HG03045 (cell line): ENCODE measurements around the gene DST.
"Not testable (repeated sequence)": the region's sequence is repeated elsewhere in the genome, so short reads cannot be mapped to it uniquely, and the experiment has no call there.

ENCODE experiments used
- ATAC-seq: cut with Tn5 transposase; IDR thresholded peaks from one replicate; pipeline ENCODE4 v1.9.1; 2021; ENCODE audit warnings: mild to moderate bottlenecking, moderate library complexity; ENCODE audit not compliant: unreplicated experiment

Gene DST

DNA sequence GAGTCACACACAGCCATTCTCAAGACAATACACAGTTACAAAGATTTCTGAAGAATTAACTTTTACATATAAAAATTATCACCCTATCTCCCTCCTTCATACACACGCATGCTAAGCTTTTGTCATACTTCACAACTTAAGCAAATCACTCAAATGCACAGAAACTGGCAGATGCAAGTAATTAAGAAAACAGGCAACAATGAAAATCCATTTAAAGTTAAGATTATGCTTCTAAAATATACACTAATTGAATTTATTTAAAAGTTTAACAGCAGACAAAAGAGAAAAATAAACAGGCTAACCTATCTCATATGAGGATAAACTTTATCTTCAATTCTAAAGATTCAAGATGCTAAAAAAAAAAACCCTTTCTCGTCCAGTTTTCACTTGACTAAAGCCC lies 68.4 kb downstream of the DST start:
- ATAC-seq = no peak

DNA sequence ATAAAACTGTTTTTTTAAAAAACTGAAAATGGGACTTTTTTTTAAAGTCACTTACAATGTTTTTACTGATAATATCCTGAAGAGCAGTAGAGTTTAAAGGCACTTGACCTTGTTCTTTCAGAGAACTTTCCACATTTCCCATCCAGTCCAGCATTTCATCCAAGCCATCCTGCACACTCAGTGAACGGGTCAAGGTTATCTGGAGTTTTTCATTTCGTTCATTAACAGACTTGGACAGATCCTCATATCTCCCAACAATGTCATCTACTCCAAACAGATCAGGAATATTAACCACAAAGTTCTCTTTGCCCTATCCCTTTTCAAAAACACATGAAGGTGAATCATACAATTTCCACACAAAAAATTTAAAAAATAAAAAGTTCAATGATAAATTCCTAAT lies 69.1 kb downstream of the DST start:
- ATAC-seq = no peak

DNA sequence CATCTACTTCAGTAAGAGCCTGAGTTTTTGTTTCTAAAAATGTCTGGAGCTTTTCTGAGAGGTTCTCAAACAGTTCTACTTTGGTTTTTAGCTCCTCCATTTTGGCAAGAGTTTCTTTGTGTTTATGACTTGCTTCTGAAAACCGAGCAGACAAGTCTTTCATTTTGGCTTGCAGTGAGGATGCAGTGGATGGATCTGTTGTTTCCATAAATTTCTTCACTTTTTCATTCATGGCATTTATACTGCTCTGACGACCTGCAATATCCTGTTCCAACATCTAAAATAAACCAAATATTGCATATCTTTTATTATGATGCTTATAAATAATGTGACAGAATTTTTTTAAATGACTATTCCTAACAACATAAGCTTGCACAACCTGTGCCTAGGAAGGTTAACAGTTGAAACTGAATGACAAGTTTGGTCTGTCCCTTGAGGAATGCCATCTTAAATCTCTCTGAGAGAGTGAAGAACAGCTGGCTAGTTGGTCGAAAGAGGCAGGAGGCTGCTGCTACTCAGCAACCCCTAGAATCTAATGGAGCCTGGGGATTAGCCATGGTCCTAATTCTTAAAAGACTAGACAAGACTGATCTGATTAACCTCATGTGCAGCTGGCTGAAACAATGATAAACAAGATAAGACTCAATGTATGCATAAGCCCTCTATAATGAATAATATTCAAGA lies 69.8 kb downstream of the DST start:
- no peak for ATAC-seq

DNA sequence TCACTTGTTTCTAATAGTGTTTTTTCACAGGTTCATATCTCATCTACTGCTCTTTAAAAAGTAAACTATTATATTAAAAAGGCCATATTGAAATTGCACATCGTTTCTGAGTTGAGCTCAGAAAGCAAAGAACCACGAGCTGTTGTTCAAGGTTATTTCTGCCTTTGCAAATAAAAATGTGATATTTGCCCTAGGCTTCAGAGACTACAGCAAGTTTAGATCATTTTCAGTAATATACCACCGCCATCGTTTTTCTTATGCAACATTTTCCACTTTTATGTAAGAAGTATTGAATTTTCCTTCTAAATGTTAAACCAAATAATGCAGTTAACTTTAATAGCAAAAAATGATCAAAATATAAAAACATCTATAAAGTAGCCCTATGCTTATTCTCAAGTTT lies 71.1 kb downstream of the DST start:
- no peak for ATAC-seq

DNA sequence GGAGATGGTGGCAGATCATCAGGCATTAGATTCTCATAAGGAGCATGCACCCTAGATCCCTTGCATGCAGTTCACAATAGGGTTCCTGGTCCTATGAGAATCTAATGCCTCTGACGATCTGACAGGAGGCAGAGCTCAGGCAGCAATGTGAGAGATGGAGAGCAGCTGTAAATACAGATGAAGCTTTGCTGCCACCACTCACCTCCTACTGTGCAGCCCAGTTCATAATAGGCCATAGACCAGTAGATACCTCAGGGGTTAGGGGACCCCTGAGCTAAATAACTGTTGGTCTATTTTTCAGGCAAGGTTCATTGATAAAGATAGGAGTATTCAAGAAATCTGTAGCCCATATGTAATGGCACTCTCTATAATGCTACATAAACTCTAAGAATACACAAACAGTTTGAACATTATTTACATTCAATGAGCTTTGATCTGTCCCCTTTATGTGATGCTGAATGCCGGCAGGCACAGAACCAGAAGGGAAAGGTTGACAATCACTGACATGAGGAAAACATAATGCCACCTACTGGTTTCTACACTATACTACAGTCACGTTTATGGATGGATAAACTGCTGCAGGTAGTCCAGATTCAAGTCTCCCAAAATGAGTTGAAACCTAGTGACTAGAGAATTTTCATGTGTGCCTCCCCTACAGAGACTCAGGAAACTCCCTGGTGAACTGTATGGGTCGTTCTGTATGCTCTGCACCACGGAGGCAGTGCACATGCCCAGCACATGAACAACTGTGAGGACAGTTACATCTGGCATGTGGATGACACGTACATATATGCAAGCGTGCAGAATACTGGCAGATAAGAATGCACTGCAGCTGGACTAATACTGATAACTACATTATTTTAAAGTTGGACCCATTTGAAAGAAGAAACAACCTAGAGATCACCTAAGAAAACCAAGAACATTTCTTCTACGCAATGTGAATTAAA lies 72.0 kb downstream of the DST start:
- peak; percentile 75 for ATAC-seq

DNA sequence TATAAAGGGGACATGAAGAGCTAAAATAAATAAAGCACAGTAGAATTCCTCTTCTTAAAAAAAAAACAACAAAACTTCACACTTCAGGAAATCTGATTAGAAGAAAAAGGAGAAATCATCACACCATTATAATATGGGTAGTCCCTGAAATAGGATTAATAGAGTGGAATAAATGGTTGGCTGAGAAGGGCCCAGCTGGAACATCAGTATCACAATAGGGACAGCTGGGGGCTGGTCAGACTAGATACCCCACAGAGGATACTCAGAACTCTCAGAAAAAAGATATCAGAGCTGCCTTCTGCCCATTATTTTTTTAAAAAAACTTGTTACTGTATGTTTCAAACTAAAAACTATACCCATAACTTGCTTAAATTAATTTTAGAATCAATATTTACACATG lies 75.2 kb downstream of the DST start:
- ATAC-seq = no peak

DNA sequence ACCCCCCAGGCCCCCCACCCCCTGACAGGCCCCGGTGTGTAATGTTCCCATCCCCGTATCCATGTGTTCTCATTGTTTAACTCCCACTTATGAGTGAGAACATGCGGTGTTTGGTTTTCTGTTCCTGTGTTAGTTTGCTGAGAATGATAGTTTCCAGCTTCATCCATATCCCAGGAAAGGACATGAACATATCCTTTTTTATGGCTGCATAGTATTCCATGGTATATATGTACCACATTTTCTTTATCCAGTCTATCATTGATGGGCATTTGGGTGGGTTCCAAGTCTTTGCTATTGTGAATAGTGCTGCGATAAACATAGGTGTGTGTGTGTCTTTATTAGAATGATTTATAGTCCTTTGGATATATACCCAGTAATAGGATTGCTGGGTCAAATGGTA lies 80.0 kb downstream of the DST start:
- not testable (repeated sequence) for ATAC-seq

DNA sequence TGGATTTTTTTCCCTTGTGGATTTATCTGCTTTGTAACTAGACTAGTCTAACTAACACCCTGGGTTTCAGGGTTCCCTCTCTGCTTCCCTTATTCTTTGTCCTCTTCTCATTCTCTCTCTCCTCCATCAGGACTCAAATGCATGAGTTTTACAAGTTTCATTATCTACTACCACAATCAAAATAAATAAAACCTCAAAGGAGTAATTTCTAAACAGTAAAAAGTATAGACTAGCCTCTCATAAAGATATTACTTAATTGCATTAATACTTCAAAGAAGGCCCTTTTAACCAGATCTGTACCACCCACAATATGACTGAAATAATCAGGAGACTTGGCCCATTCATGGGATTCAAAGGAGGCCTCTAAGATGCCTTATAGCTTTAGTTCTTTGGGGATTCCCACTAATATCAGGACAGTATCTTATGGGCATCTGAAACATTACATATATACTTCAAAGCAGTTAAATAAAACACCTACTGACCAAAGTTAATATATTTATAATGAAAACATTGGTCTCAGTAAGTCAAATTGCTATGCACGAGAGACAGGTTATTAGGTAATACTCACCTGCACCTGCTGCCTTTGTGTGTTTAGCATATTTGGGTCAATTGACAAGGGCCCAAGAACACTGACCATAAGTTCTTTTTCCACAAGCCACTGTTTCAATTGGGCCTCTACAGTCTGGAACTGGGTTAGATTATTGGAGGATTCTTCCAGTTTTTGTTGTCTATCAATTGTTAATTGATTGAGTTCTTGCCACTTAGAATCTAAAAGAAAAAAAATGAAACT lies 85.7 kb downstream of the DST start:
- no peak for ATAC-seq

DNA sequence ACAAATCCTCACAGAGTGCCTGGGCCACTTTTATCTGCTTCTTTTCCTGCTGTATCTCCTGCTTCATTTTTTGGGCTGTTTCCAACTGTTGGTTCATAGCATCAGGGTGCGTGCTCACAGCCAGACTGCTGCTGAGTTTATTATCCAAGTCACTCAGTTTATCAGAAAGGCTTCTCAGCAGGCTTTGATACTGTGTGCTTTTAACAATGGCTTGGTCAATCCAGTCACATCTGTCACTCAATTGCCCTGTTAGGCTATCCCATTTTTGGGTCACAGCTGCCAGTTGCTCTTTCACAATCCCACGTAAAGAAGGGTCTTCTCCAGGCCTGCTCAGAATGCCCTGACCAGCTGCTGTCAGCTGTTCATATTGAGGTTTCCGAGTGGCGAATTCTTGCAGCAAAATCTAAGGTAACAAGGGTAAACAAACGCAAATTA lies 87.2 kb downstream of the DST start:
- no peak for ATAC-seq

DNA sequence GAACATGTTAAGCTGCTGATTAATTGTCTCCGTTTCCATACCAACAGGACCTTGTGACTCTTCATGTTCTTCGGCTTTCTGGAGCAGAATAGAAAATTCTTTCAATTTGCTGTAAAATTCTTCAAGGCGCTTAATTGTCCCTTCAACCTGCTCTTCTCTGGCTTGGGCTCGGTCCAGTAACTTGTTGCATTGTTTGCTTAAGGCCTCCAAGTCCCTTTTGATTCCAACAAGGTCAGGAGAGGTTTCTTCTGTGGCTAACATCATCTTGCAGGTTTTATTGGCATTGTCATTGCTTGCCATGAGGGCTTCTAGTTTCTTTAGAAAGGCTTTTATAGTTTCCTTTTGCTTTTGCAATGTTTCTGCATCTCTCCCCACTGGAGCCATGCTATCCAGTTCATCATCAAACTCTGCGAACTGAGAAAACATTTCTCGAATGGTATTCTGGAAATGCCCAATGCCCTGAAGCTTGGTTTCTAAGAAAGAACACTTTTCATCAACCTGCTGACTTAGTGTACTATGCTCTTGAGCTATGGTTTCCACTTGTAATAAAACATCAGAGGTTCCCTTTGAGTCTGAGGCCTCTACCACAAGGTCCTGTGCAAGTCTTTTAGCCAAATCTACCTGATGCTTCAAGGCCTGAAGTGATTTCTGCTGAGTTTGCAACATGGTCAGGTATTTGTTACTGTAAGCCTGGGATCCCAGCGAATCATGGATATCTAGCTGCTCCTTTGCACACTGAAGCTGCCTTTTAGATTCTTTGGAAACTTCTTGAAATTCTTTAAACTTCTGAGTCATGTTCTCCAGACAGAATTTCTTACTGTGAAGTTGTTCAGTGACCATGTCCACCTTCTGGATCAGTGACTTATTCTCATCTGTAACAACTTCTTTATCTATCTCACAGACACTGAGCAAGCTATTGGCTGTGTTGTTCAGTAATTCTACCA lies 90.2 kb downstream of the DST start:
- no peak for ATAC-seq

DNA sequence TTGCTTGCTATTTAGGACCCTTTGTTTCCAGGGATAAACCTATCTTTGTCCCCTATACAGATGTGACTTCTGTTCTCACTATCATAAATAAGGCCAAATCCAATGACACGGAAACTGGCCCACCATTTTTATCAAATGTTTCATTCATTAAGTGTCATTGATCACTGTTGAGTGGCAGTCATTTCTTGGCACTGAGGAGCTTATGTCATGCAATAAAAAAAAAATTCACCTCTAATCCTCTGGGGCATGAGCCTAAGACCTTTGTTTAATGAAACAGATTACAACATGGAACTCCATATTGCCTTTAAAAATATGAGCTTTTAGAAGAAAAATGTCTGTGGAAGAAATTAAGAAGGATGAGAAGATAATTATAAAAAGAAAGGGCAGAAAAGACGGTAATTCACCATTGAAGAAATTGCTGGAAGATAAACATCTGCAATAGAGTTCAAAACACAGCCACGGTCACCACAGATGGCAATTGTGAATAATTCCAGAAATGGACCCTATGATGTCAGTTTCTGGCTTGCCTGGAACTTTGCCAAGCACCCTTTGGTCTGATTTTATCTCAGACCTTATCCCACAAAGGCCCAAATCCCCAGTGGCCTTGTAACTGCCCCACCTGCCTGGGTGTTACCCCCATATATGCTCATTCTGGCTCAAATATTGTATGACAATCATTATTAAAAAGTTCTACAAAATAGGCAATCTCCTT lies 91.1 kb downstream of the DST start:
- no peak for ATAC-seq

DNA sequence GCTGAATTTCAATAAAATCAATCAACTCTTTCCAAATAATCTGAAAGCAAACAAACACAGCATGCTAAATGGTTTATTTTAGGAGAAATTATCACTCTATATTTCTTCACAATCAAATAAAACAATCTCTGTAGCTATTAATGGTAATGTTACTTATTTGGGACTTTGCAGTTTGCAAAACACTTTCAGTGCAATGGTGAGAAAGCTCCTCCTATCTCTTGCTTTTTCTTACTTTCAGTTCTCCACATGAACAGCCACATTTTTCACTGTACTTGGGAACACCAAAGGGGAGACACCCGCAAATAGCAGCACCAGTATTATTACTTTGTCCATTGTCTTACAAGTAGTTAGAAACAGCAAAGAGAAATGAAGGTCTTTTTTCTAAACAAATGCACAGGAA lies 92.4 kb downstream of the DST start:
- ATAC-seq = no peak

DNA sequence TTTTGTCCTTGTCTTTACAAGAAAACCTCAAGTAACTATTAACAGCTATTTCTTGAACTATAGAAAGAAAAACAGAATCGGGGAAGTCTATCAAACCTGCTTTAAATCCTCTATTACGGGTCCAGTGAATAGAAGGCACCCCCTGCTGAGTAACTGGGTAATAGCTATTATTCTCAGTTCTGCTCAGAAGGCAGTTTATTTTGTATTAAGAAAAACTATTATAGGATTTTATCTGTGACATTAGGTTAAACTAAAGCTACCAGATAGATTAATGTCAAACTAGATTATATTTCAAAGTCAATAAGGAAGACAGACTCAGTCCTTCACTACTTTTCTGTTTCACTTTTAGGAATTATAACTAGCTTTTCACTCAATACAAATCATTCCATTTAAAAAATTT lies 93.7 kb downstream of the DST start:
- no peak for ATAC-seq

DNA sequence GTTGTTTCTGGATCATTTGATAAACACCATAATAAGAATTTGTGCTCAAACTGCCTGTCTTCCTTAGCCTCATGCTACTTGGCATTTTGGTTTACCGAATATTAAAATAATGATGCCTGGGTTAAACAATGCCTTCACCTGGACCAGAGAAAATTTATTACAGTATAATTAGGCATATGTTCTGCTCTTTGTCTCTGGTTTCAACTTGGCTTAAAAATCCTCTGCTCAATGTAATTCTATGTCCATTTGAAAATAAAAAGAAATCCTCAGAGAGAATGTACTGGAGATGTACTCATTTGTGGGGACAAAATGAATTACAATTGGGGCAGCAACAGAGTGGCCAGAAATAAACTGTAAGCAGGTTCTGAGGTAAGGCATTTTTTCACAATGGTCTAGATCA lies 95.0 kb downstream of the DST start:
- no peak for ATAC-seq

DNA sequence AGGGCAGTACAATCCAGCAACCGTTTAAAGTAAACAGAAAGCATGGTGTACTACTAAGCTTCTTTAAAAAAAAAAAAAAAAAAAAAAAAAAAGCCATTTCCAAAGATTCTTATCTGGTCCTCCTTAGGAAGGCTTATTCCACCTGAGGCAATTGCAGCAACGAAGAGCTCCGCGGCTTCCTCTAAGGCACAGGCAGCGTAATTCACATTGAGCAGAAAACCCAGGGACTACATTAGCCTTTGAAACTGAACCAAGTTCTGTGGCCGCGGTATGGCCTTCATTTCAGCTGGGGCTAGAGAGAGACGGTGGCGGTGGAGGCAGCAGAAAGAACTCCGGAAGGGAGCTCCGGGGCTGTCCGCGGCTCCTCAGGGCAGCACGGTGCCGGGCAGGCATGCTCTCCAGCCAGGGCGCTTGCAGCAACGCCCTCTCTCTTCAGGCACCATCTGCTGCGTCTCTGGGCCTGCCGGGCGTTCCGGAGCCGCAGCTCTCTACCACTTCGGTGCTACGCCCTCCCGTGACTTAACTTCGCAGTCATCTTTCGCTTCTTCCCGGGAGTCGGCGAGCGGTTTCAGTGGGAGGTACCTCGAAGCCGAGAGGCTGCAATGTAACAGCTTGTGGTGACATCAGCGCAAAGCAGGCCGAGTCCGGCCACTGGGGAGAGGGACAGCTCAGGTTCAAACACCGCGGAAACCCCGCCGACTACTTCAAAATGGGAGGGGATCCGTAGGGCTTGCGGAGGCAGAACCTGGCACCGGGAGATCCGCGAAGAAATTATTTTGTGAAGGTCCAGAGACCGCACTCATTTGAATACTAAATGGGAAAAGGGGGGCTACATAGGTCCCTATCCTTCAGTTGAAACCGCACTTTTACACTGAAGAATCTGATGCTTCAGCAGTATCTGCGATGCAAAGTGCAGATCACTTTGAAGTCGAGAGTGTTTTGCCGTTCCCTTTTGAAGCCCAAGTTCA lies 100.0 kb downstream of the DST start:
- ATAC-seq = peak; percentile 97

DNA sequence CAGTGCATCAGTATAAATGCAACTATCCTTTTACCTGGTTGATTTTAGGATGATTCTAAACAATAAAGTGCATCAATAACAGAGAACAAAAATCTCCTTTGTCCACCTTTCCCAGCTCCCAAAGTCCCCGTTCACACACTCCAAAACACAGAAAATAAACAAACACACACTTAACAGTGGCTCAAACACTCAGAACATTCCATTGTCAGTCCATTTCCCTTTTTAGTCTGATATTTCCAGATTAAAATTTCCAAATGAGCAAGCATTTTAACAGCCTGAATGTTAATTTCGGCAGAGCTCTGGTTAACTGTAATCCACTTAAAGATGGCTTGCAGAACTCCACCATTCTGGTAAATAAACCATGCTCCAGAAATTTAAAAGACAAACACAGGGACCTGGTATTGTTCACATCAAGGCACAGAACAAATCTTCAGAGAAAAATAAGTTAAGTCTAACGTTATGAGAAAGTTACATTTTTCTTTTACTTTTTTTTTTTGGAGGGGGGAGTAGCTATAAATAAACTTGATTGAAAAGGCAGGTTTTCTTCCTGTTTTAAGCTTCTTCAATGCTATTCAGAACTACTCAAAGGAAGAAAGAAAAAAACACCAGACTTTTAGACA lies 100.8 kb downstream of the DST start:
- ATAC-seq = no peak

DNA sequence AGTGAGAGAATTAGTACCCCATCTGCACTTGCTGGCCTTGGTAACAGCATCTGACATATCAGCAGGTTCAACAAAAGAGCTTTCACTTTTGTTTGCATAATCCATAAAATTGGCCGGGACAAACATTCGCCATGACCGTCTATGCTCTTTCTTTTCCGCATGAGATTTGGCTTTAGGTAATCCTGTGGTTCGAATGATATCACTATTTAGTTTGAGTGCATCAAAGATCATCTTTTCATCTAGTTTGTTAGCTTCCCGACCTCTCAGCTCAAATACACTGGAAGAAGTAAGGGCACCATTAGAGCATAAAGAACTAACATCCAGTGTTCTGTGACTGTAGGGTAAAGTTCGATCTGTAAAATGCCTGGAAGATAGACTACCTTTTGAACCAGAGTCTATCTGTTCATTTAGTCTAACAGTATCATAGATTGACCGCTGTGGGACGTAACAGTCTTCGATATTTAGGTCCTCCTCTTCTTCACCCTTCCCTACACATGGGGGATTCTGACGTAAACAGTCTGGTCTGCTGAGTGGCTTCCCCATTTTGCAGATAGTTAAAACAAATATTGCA lies 101.6 kb downstream of the DST start:
- no peak for ATAC-seq
